GM12864 (cell line): ENCODE measurements around the gene UBA52.
"Not testable (repeated sequence)": the region's sequence is repeated elsewhere in the genome, so short reads cannot be mapped to it uniquely, and the experiment has no call there.

Source experiments
- DNase-seq: peaks from one replicate; pipeline ENCODE4 v3.0.0-alpha.2; 2011; ENCODE audit warnings: low read depth
- H3K4me3 ChIP-seq: 2 replicates; pipeline ENCODE4 v1.5.1; 2011; ENCODE audit warnings: mild to moderate bottlenecking, low read depth, low read length, control low read depth
- TF ChIP-seq, protein P1 (sequence below): IDR thresholded peaks from 2 replicates; pipeline ENCODE4 v1.5.1; 2011; ENCODE audit warnings: low read depth, mild to moderate bottlenecking, moderate library complexity, low read length, control low read depth, inconsistent platforms; ENCODE audit errors: missing control alignments

The UBA52 gene

DNA sequence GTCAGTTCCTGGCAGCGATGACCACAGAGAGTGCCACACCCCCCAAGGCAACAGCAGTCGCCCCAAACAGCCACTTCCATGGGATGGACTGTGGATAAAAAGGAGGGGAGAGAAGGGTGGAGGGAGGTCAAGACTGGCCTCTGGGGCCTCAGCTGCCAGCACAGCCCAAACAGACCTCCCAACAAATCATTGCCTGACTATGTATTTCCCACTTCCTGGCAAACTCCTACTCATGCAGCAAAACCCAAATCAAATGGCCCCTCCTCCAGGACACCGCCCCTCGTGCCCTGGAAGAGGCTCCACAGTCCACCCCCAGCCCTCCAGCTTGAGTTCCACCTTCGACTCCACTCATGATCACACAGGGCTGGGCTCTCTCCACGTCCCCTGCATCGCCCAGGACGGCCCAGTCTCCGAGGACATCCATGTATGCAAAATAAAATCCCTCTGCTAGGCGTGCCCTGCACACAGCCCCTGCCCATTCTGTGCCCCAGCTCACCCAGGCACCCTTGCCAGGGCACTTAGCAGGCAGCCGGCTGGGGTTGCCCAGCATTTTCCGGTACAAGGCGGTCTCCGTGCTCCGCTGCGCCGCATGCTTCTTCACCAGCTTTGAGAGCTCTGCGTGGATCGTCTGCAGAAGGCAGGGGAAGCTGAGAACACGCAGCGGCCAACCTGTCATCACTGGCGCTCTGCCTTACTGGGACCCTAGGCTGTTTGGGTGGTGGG lies 39.3 kb upstream of the UBA52 start:
- no peak for DNase-seq
- no peak overlapping the region for H3K4me3 ChIP-seq
- TF ChIP-seq, protein P1, sequence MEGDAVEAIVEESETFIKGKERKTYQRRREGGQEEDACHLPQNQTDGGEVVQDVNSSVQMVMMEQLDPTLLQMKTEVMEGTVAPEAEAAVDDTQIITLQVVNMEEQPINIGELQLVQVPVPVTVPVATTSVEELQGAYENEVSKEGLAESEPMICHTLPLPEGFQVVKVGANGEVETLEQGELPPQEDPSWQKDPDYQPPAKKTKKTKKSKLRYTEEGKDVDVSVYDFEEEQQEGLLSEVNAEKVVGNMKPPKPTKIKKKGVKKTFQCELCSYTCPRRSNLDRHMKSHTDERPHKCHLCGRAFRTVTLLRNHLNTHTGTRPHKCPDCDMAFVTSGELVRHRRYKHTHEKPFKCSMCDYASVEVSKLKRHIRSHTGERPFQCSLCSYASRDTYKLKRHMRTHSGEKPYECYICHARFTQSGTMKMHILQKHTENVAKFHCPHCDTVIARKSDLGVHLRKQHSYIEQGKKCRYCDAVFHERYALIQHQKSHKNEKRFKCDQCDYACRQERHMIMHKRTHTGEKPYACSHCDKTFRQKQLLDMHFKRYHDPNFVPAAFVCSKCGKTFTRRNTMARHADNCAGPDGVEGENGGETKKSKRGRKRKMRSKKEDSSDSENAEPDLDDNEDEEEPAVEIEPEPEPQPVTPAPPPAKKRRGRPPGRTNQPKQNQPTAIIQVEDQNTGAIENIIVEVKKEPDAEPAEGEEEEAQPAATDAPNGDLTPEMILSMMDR: no peak

DNA sequence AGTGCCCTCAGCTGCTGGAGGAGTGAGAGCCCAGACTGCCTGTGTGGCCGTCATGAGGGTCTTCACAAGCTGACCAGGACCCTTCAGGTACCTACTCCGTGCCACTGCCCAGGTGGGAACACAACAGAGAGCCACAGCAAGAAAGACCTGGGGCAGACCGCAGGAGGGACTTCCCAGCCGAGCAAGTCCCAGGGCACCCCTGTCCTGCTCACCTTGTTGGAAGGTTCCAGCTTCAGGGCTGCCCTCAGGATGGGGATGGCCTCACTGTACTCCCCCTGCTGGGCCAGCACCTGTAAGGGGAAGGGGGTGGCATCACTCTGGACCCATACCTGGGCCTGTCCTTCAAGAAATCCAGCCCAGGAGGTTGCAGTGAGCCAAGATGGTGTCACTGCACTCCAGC lies 38.6 kb upstream of the UBA52 start:
- TF ChIP-seq, protein P1: no peak

DNA sequence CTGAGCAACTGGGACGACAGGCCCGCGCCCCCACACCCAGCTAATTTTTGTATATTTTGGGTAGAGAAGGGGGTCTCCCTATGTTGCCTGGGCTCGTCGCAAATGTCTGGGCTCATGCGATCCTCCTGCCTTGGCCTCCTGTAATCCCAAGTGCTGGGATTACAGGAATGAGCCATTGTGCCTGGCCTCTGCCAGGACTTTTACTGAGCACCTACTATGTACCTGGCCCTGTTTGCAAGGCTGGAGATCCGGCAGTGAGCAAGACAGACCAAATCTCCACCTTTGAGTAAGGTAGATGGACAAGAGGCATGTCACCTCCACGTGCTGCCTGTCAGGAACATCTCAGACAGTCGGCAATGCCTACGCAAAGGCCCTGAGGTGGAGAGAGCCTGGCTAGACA lies 35.2 kb upstream of the UBA52 start:
- DNase-seq: no peak

More for the DNA sequence above, 38.6 kb upstream of the UBA52 start:
- H3K4me3 ChIP-seq: no peak overlapping the region
- DNase-seq: no peak

DNA sequence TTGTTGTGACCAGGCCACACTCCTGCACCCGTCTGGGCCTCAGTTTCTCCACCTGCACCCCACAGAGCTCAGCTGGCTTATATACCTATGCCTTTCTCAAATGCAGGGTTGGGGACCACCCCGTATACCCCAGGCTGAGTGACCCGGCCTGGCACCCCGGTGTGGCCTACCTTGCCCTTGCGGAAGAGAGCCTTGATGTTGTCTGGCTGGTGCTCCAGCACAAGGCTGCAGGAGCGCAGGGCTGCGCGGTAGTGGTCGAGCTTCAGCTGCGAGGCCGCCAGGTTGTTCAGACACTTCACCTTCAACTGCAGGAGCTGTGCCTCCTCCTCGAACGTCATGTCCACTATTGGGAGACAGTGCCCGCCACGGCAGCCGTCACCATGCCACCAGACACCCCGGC lies 34.2 kb upstream of the UBA52 start:
- TF ChIP-seq, protein P1: no peak
- H3K4me3 ChIP-seq: no peak overlapping the region
- no peak for DNase-seq

More for the DNA sequence above, 35.2 kb upstream of the UBA52 start:
- TF ChIP-seq, protein P1: no peak
- H3K4me3 ChIP-seq: no peak overlapping the region

DNA sequence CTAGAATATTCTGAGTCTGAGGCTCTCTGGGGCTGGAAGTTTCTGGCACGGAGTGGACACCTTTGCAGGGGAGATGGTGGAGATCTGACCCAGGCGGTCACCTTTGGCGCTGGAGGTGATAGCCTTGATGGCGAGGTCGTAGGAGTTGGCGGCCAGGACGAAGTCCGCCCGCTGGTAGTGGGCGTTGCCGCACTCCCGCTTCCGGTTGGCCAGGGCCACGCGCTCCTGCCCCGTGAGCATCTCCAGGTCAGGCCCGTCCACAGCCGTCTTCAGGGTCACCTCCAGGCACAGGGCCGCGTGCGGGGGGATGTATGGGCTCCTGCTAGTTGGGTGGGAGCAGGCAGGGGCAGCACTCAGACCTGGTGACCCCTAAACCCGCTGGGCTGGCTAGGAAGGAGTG lies 33.5 kb upstream of the UBA52 start:
- TF ChIP-seq, protein P1: no peak
- no peak overlapping the region for H3K4me3 ChIP-seq
- DNase-seq: no peak

DNA sequence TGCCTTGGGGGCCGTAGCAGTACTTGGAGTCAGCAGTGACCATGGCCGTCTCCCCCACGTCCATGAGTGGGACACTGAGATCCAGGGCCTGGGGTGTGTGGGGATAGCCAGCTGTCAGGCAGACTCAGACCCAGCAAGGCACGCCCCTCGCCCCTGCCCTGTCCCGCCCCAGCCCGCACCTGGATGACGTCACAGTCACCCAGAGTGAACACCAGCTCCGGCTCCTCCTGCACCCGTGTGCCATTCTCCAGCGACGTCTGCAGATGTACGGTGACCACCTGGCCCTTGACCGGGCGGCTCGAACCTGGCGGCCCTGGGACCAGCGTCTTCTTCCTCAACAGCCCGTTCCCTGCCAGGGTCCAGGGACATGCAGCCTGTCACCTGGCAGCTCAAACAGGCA lies 32.3 kb upstream of the UBA52 start:
- TF ChIP-seq, protein P1: no peak
- H3K4me3 ChIP-seq: no peak overlapping the region
- no peak for DNase-seq

DNA sequence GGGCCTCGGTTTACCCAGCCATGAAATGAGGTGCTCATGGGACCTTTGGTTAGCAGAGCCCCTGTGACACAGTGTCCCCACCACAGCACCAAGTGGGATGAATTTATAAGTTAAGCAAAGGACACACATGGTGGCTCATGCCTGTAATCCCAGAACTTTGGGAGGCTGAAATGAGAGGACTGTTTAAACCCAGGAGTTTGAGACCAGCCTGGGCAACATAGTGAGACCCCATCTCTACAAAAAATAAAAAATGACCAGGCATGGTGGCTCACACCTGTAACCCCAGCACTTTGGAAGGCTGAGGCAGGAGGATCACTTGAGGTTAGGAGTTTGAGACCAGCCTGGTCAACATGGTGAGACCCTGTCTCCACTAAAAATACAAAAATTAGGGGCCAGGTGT lies 31.5 kb upstream of the UBA52 start:
- not testable (repeated sequence) for DNase-seq, H3K4me3 ChIP-seq
